Right lobe of liver (tissue), 6 donors: ENCODE results near the gene PLXND1. TPM values are rescaled to one million over a fixed set of nuclear protein-coding genes. Genes with fewer than 3 reads are reported as not detected.
A peak's percentile ranks its signal among the peaks of the same experiment; 100 is the strongest.

Experiments used
- ATAC-seq, 4 donors: fragments of 200-7000 bp; cut with Tn5 transposase; one replicate each; pipeline ENCODE4 v1.9.1; 2020; ENCODE audit warnings: mild to moderate bottlenecking in 4 of 4, moderate library complexity in 4 of 4
- DNase-seq, 3 donors: peaks; one replicate each; pipeline ENCODE4 v3.0.0-alpha.2; 2020
- H3K27ac ChIP-seq, 3 donors: fragments of 200-600 bp; one replicate each; pipeline ENCODE4 v1.8.0; 2022
- H3K27me3 ChIP-seq, 2 donors: fragments of 200-600 bp; one replicate each; pipeline ENCODE4 v1.8.0; 2022
- H3K36me3 ChIP-seq, 4 donors: fragments of 200-600 bp; sonication (generic) in 1 of 4; one replicate each; pipeline versions ENCODE4 v1.5.1 to v1.8.0; 2017 to 2022; ENCODE audit warnings: control low read depth in 1 of 4
- H3K4me1 ChIP-seq, 4 donors: fragments of 200-600 bp; sonication (generic) in 1 of 4; one replicate each; pipeline versions ENCODE4 v1.5.1 to v1.8.0; 2017 to 2022; ENCODE audit warnings: control low read depth in 1 of 4
- H3K4me3 ChIP-seq, 3 donors: fragments of 200-600 bp; one replicate each; pipeline ENCODE4 v1.8.0; 2022
- H3K9me3 ChIP-seq, 4 donors: fragments of 200-600 bp; sonication (generic) in 1 of 4; one replicate each; pipeline versions ENCODE4 v1.5.1 to v1.8.0; 2017 to 2022; ENCODE audit warnings: control low read depth in 1 of 4
- CTCF ChIP-seq, 4 donors: fragments of 200-600 bp in 3 of 4; fragments of 450-650 bp in 1 of 4; IDR thresholded peaks; one replicate each; pipeline versions ENCODE4 v1.5.1 to v1.8.0; 2016 to 2022; ENCODE audit warnings: antibody characterized with exemption in 4 of 4, mild to moderate bottlenecking in 2 of 4
- POLR2A ChIP-seq: fragments of 450-650 bp; IDR thresholded peaks from one replicate; pipeline ENCODE4 v1.6.1; 2017; ENCODE audit warnings: antibody characterized with exemption, mild to moderate bottlenecking
- WGBS: methylation state at CpG from one replicate; pipeline ENCODE4 v1.1.6; 2018; ENCODE audit warnings: low coverage, low lambda C conversion rate; ENCODE audit not compliant: insufficient coverage; ENCODE audit errors: missing lambda C conversion rate; 5-methylcytosine and 5-hydroxymethylcytosine counted together
- intact Hi-C, 2 donors: fragments of 100-400 bp; cut with DNase I; formaldehyde crosslinking; loops; one replicate each; pipeline versions ENCODE4 v1.11.2 to v1.14.1; 2022
- total RNA-seq, 6 experiments: library from RNA; depleted of rRNA in 2 of 6; stranded (reverse); fragments of >200 nt in 2 of 6; fragmentation: NEBNext Ultra II Directional in 3 of 6; extraction: Animal tissue kit (Norgen Biotek cat#: 25700) in 3 of 6; gene quantifications; one replicate each; pipeline versions ENCODE4 v1.1.0 to v1.2.4, GENCODE V29; 2016 to 2023
- donor health status: DM: no; HTN: yes; CAD: no.
- donor health status: DM: no; HTN: no; CAD: no.
- donor health status: DM: no; HTN: no; CAD: no.
- donor health status: DM: no; HTN: yes; CAD: no.
- donor health status: DM: no; HTN: yes; CAD: no.

PLXND1 gene
- total RNA-seq, 6 experiments from 2014 or later = 27.0 to 48.8 (median 29.6) TPM

GRCh38 chr3:129615751-129616281, 9.3 kb upstream of the PLXND1 start:
- WGBS = 80% methylated on average over 1 of the region's 8 CpGs
- peak in 2 of 3 donors; percentile 45 to 62 for DNase-seq
- Histone ChIP-seq H3K9me3 (no peaks in the 10 kb centered on the region), H3K27me3 (no peaks in the 10 kb centered on the region), H3K36me3 (no peaks in the 10 kb centered on the region), H3K27ac (peak overlapping the region in 2 of 3 donors; percentile 33 to 52), H3K4me1 (peaks cover 0 to 6% (median 2%) of the 10 kb centered on the region in 4 donors), H3K4me3 (no peak overlapping the region)
- no peak for TF ChIP-seq CTCF (IDR thresholded peaks at IDR 0.05)
- no peak for TF ChIP-seq POLR2A
- intact Hi-C loops = loop anchor here (10.0 kb wide), 1 partner anchor 131 kb away; no protein-coding TSS in a partner anchor
- ATAC-seq = peak; percentile 17 to 58 (median 40)

- no peaks in the 10 kb centered on the region for H3K27me3 ChIP-seq
- H3K9me3 ChIP-seq = no peaks in the 10 kb centered on the region
- H3K27ac ChIP-seq = no peak overlapping the region
- no peaks in the 10 kb centered on the region for H3K36me3 ChIP-seq
- H3K4me3 ChIP-seq = no peak overlapping the region
- TF ChIP-seq POLR2A (no peak), CTCF (IDR thresholded peaks at IDR 0.05) (no peak)
- ATAC-seq (peak; percentile 29 to 61 (median 44)), DNase-seq (peak in 2 of 3 donors; percentile 52 to 56)
- intact Hi-C loops = loop anchor here (10.0 kb wide), 1 partner anchor 130 kb away; no protein-coding TSS in a partner anchor
- WGBS = 34% methylated on average over 4 of the region's 5 CpGs
- H3K4me1 ChIP-seq = peaks cover 0 to 6% (median 2%) of the 10 kb centered on the region in 4 donors
These were observed 8.5 kb upstream of the PLXND1 start for GRCh38 chr3:129614927-129615363.

- Histone ChIP-seq H3K27me3 (no peaks in the 10 kb centered on the region), H3K36me3 (no peaks in the 10 kb centered on the region), H3K9me3 (no peaks in the 10 kb centered on the region), H3K4me1 (peaks cover 0 to 2% (median 2%) of the 10 kb centered on the region in 4 donors), H3K27ac (no peak overlapping the region), H3K4me3 (no peak overlapping the region)
- WGBS = 92% methylated on average over 2 of the region's 9 CpGs
- intact Hi-C loops = loop anchor here (10.0 kb wide), 1 partner anchor 130 kb away; no protein-coding TSS in a partner anchor
- ATAC-seq (no peak), DNase-seq (peak in 1 of 3 donors; percentile 23)
- no peak for TF ChIP-seq CTCF (IDR thresholded peaks at IDR 0.05)
- no peak for TF ChIP-seq POLR2A
These were observed 8.0 kb upstream of the PLXND1 start for GRCh38 chr3:129614435-129614834.

GRCh38 chr3:129613367-129613740, 6.9 kb upstream of the PLXND1 start:
- WGBS = 47% methylated on average over 2 of the region's 3 CpGs
- ATAC-seq = no peak
- intact Hi-C loops = loop anchor here (10.0 kb wide), 1 partner anchor 129 kb away; no protein-coding TSS in a partner anchor
- no peaks in the 10 kb centered on the region for H3K27me3 ChIP-seq
- H3K9me3 ChIP-seq = no peaks in the 10 kb centered on the region
- peaks cover 0 to 7% (median 0%) of the 10 kb centered on the region in 4 donors for H3K4me1 ChIP-seq
- no peak for DNase-seq
- TF ChIP-seq CTCF (IDR thresholded peaks at IDR 0.05) = no peak
- no peak for TF ChIP-seq POLR2A
- no peak overlapping the region for H3K27ac ChIP-seq
- no peaks in the 10 kb centered on the region for H3K36me3 ChIP-seq
- no peak overlapping the region for H3K4me3 ChIP-seq
